ENCODE measurements around the gene CISTR. TPM values are rescaled to one million over a fixed set of nuclear protein-coding genes. Genes with fewer than 3 reads are reported as not detected.

CISTR gene
- total RNA-seq, 1 donor from 2014 or later: not detected

DNA sequence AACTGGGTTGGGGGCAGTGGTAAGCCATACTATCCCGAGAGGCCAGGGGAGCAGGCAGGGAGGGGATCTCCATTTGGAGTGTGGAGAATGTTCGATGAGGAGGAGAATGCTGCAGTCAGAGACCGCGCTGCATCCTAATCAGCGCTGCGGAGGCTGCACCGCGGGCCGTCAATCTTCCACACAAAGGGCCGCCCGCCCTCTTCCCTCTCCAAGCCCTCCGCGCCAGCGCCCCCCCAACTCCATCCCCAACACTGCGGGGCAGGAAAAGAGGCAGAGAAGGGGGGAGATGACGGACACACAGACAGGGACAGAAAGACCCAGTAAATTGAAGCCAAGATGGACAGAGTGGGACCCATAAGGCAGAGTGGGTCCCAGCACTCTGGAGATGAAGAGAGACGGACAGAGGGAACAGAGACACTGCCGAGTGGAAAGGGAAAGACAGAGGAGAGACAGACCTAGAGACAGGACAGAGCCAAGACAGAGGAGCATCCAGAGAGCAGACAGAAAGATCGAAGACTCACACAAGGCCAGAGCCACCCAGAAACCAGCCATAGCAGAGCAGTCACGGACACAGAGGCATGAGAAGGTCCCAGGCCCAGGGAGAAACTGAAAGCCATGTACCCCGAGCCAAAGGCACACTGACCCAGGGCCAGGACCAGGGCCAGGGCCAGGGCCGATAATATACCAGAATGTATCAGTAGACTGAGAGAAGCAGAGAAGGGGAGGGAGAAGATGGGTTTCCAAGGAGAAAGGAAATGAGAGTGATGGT is 3.5 kb downstream of the CISTR start:
- no peaks in the 10 kb centered on the region for H3K9me3 Mint-ChIP-seq (ENCODE audit: low read depth)
- H3K27me3 Mint-ChIP-seq (ENCODE audit: low read depth): peaks cover 14% of the 10 kb centered on the region
- no peak for DNase-seq (ENCODE audit: low spot score)
- H3K4me3 Mint-ChIP-seq (ENCODE audit: unreplicated experiment): no peak overlapping the region
- TF ChIP-seq, protein P1, sequence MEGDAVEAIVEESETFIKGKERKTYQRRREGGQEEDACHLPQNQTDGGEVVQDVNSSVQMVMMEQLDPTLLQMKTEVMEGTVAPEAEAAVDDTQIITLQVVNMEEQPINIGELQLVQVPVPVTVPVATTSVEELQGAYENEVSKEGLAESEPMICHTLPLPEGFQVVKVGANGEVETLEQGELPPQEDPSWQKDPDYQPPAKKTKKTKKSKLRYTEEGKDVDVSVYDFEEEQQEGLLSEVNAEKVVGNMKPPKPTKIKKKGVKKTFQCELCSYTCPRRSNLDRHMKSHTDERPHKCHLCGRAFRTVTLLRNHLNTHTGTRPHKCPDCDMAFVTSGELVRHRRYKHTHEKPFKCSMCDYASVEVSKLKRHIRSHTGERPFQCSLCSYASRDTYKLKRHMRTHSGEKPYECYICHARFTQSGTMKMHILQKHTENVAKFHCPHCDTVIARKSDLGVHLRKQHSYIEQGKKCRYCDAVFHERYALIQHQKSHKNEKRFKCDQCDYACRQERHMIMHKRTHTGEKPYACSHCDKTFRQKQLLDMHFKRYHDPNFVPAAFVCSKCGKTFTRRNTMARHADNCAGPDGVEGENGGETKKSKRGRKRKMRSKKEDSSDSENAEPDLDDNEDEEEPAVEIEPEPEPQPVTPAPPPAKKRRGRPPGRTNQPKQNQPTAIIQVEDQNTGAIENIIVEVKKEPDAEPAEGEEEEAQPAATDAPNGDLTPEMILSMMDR (IDR thresholded peaks at IDR 0.05): no peak
- no peaks in the 10 kb centered on the region for H3K36me3 Mint-ChIP-seq (ENCODE audit: low read depth)
- peaks cover 6% of the 10 kb centered on the region for H3K4me1 Mint-ChIP-seq (ENCODE audit: low read depth)
- H3K27ac Mint-ChIP-seq (ENCODE audit: unreplicated experiment): no peak overlapping the region

DNA sequence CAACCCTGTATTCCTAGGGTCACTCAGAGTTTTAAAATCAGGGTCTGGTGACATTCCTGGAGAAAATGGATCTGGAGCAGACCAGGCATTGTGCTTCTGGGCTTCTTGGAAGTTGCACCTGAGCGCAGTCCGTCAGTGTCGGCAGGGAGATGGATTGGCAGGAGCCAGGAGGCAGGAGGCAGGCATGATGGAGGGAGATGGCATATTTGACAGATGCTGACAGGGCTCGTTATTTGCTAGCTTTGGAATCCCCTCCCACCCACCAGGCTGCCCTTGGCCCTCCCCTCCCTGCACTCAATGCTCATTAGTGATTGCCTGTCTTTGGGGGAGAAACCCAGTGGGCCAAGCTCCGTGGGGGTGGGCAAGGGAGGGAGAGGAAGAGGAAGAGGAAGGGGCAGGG is 4.7 kb downstream of the CISTR start:
- TF ChIP-seq, protein P1 (IDR thresholded peaks at IDR 0.05): no peak
- Mint-ChIP-seq H3K9me3 (ENCODE audit: low read depth) (no peaks in the 10 kb centered on the region), H3K27me3 (ENCODE audit: low read depth) (peaks cover 24% of the 10 kb centered on the region), H3K4me3 (ENCODE audit: unreplicated experiment) (no peak overlapping the region), H3K4me1 (ENCODE audit: low read depth) (peaks cover 6% of the 10 kb centered on the region), H3K36me3 (ENCODE audit: low read depth) (no peaks in the 10 kb centered on the region), H3K27ac (ENCODE audit: unreplicated experiment) (no peak overlapping the region)
- DNase-seq (ENCODE audit: low spot score): no peak

DNA sequence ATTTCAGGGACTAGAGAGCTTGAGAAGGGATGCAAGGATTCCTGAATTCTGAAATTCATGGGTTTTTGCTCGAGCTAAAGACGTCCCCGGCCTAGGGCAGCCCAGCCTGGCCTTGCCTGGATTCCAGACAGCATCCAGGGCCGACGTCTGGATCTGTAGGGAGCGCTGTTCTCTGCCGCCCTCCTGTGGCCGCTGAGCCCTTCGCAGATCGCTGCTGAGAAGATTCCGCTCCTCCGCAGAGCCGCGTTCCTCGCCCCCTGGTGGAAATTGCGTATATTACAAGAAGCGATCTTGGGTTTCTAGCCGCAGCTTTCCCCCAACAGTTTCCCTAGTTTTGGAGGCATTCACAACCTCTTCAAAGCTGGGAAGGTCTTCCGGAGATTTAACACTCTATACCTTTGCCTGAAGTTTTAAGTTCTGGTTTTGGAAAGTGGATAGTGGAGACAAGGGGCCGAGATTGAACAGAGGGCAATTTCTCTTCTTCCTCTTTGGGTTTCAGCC is 5.1 kb downstream of the CISTR start:
- TF ChIP-seq, protein P1 (IDR thresholded peaks at IDR 0.05): peak; percentile 100
- no peaks in the 10 kb centered on the region for H3K9me3 Mint-ChIP-seq (ENCODE audit: low read depth)
- DNase-seq (ENCODE audit: low spot score): no peak
- H3K36me3 Mint-ChIP-seq (ENCODE audit: low read depth): no peaks in the 10 kb centered on the region
- H3K27me3 Mint-ChIP-seq (ENCODE audit: low read depth): peaks cover 25% of the 10 kb centered on the region
- H3K4me3 Mint-ChIP-seq (ENCODE audit: unreplicated experiment): no peak overlapping the region
- peaks cover 6% of the 10 kb centered on the region for H3K4me1 Mint-ChIP-seq (ENCODE audit: low read depth)
- no peak overlapping the region for H3K27ac Mint-ChIP-seq (ENCODE audit: unreplicated experiment)

DNA sequence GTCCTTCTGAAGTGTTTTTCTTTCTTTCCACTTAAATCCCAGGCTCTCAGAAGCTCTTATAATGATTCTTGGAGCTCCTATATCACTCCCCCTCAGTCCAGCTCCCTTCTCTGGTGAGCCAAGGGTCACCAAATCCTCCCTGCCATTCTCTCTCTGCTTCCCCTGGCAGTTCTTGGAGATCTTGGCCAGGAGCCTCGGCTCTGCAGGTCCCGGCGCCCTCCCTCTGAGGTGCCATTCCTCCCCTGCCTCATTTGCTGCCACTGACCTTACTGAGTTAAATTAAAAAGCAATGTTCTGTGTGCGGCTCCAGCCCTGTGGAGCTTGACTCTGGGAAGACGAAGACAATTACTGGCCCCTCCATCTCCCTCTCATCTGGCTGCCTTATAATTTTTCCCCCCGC is 7.0 kb downstream of the CISTR start:
- Mint-ChIP-seq H3K36me3 (ENCODE audit: low read depth) (no peaks in the 10 kb centered on the region), H3K4me1 (ENCODE audit: low read depth) (peaks cover 6% of the 10 kb centered on the region), H3K4me3 (ENCODE audit: unreplicated experiment) (no peak overlapping the region), H3K27ac (ENCODE audit: unreplicated experiment) (no peak overlapping the region), H3K9me3 (ENCODE audit: low read depth) (no peaks in the 10 kb centered on the region), H3K27me3 (ENCODE audit: low read depth) (peaks cover 23% of the 10 kb centered on the region)
- DNase-seq (ENCODE audit: low spot score): no peak
- TF ChIP-seq, protein P1 (IDR thresholded peaks at IDR 0.05): no peak

DNA sequence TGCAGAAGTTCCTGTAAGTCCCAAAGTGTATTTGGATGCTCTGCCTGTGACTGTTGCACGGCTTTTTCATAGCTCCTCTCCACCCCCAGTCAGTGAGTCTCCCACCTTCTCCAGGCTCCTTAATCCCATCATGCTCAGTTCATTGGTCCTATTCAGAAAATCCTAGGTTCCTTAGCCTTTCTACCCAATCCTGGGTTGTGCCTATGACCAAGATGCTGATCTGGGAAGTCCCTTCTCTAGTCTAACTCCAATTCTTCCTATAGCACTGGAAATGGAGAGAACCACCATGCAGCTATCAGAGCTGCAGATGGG is 7.7 kb downstream of the CISTR start:
- Mint-ChIP-seq H3K4me1 (ENCODE audit: low read depth) (peaks cover 13% of the 10 kb centered on the region), H3K9me3 (ENCODE audit: low read depth) (no peaks in the 10 kb centered on the region), H3K36me3 (ENCODE audit: low read depth) (no peaks in the 10 kb centered on the region), H3K4me3 (ENCODE audit: unreplicated experiment) (no peak overlapping the region), H3K27me3 (ENCODE audit: low read depth) (peaks cover 30% of the 10 kb centered on the region), H3K27ac (ENCODE audit: unreplicated experiment) (no peak overlapping the region)
- TF ChIP-seq, protein P1 (IDR thresholded peaks at IDR 0.05): no peak
- DNase-seq (ENCODE audit: low spot score): no peak

Measured in chondrocyte (in vitro differentiated cells).